Measurements from ENCODE around the gene CHTF18.

DNA sequence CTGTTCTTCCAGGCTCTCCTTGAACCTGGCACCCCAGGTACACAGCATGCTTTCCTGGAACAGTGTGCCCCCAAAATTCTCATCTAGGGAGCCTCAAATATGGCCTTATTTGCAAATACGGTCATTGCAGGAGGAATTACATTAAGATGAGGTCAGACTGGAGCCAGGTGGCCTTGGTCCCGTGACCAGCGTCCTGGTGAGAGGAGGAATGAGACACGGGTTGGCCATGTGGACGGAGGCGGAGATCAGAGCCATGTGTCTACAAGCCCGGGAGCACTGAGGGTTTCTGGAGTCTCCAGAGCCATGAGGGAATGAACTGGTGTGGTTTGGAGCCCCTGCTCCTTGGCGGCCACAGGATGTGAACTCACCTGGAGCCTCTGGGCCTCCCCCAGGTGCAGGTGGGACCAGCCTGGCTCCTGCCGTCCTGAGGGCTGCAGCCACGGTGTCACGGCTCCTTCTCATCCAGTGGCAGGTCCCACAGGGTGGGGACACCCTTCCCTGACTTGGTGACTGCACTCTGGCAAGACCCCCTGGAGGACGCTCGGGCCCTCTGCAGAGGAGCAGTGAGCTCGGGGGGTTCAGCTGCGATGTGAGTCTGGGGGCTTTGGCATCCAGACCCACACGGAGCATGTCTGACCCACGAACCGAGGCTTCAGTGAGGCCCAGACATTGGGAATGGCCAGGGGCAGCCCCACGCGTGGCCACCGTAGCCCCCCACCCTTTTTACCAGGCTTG lies 33.9 kb downstream of the CHTF18 start:
- TF ChIP-seq, protein P1, sequence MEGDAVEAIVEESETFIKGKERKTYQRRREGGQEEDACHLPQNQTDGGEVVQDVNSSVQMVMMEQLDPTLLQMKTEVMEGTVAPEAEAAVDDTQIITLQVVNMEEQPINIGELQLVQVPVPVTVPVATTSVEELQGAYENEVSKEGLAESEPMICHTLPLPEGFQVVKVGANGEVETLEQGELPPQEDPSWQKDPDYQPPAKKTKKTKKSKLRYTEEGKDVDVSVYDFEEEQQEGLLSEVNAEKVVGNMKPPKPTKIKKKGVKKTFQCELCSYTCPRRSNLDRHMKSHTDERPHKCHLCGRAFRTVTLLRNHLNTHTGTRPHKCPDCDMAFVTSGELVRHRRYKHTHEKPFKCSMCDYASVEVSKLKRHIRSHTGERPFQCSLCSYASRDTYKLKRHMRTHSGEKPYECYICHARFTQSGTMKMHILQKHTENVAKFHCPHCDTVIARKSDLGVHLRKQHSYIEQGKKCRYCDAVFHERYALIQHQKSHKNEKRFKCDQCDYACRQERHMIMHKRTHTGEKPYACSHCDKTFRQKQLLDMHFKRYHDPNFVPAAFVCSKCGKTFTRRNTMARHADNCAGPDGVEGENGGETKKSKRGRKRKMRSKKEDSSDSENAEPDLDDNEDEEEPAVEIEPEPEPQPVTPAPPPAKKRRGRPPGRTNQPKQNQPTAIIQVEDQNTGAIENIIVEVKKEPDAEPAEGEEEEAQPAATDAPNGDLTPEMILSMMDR (IDR thresholded peaks at IDR 0.05) = no peak
- TF ChIP-seq POLR2A (IDR thresholded peaks at IDR 0.05; ENCODE audit: low read depth) (no peak), POLR2AphosphoS5 (IDR thresholded peaks at IDR 0.05) (no peak)
